Heart left ventricle (tissue), 13 donors: ENCODE data around the gene POU6F2.

Experiments
- CTCF ChIP-seq, 12 donors: fragments of 200-600 bp; sonication (generic) in 4 of 12; IDR thresholded peaks; one replicate each; pipeline versions ENCODE4 v1.5.0 to v1.8.0; 2018 to 2022; ENCODE audit warnings: antibody characterized with exemption in 12 of 12, mild to moderate bottlenecking in 5 of 12
- POLR2A ChIP-seq, 2 donors: fragments of 450-650 bp; IDR thresholded peaks; one replicate each; pipeline ENCODE4 v1.6.1; 2017; ENCODE audit warnings: antibody characterized with exemption in 2 of 2, mild to moderate bottlenecking in 2 of 2, moderate library complexity in 2 of 2
- donor health status: ischemic (EF 13 %, LVEDD 7.1; RV severe dilation, severe dysfunction).
- donor health status: DM: no; HTN: yes; CAD: no.
- donor health status: DM: no; HTN: no; CAD: no.
- donor health status: ischemic (EF 25% LVEDD 6.9; RV normal size, moderate dysfunction).
- donor health status: ischemic (EF 25% LVEDD 5.7; RV mildly dilated, moderate dysfunction).
- donor health status: ischemic (EF 35%, LVEDD 5.7; RV mildly dilated, moderate dysfunction).
- donor health status: nonischemic (EF 11% LVEDD 7.7; RV severe dilation, severe dysfunction).
- donor health status: DM: yes; HTN: yes; CAD: no.
- donor health status: PGD.
- donor health status: ischemic (EF 29% LVEDD 5.4; RV normal size, mild dysfunction).
- donor health status: nonischemic (EF 23%, LVEDD 6.1; RV moderate dilation, normal function).

- TF ChIP-seq CTCF (IDR thresholded peaks at IDR 0.05), result no peak
- no peak for TF ChIP-seq POLR2A (IDR thresholded peaks at IDR 0.05)
Measured at GRCh38 chr7:39045231-39045630, 67.5 kb downstream of the POU6F2 start.
